Activated gamma-delta T cell treated with anti-CD3 and anti-CD28 coated beads, Interleukin-2, amount 50 U/mL, for 16 hours (primary cell): ENCODE results near the gene MET.
"Not testable (repeated sequence)": the region's sequence is repeated elsewhere in the genome, so short reads cannot be mapped to it uniquely, and the experiment has no call there.

ENCODE experiments used
- DNase-seq: peaks from one replicate; pipeline ENCODE4 v3.0.0-alpha.2; 2020; ENCODE audit warnings: low read depth

The MET gene

GRCh38 chr7:116728413-116728812, 56.4 kb downstream of the MET start:
- no peak for DNase-seq

DNA sequence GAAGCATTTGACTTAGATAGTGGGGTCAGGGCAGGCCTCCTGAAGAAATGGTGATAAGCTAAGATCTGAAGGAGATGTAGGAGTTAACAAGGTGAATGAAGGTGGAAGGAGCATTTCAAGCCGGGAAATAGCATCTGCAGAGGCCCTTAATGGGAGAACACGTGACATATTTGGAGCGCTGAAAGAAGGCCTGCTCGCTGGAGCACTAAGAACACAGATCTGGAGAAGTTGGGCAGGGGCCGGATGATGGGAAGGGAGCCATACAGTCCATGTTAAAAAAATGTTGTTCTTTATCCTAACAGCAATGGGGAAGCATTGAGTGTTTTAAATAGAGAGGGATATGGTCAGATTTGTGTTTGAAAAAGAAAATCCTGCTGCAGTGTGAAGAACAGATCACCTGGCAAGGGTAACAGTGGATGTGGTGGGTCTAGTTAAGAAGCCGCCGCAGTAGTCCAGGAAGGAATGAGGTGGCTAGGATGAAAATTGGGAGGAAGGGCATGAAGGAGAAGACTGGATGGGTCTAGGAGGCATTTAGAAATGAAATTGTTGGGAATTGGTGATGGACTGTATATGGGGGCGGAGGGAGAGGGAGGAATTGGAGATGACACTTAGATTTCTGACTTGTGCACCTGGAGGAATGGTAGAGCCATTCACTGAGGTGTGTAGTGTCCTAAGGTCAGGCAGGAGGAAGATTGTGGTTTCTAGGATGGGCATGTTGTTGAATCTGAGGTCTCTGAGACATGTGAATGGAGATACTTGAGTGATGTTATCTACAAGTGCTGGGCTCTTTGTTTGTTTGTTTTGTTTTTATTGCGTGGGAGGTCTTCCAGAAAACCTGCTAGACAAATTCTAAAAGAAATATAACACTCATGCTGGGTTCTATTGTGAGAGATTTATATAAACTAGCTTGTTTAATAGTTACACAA, 58.4 kb downstream of the MET start:
- DNase-seq, result no peak

GRCh38 chr7:116731023-116731395, 59.0 kb downstream of the MET start:
- no peak for DNase-seq

DNA sequence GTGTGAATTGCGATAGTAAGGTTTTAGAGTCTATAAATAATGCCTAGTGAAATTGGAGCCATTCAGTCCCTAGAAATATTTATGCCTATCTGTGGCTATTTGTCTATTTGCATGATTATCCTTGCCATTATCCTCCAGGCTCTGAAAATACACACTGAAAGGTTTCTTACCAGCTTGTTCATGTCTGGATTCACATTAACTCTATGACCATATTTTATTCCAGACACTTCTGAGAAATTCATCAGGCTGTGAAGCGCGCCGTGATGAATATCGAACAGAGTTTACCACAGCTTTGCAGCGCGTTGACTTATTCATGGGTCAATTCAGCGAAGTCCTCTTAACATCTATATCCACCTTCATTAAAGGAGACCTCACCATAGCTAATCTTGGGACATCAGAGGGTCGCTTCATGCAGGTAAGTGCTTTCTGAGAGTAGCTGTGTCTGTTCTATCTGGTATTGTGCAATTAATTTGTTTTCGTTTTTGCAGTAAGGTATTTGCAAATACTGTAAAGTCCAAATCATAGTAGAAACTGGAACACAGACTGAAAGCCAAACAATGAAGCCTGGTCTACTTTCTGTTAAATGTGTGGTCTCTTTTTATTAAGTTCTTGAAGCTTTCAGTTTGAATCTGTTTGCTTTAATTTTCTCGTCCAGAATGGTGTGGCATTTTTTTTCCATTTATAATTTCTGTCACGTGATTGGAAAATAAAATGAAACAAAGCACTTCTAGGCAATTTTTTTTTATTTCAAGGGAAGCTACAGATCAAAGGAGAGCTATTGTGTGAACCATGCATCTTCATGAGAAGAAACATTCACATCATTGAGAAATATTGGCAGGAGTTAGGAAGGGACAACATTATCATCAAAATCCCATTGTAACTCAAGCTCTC, 59.7 kb downstream of the MET start:
- no peak for DNase-seq

DNA sequence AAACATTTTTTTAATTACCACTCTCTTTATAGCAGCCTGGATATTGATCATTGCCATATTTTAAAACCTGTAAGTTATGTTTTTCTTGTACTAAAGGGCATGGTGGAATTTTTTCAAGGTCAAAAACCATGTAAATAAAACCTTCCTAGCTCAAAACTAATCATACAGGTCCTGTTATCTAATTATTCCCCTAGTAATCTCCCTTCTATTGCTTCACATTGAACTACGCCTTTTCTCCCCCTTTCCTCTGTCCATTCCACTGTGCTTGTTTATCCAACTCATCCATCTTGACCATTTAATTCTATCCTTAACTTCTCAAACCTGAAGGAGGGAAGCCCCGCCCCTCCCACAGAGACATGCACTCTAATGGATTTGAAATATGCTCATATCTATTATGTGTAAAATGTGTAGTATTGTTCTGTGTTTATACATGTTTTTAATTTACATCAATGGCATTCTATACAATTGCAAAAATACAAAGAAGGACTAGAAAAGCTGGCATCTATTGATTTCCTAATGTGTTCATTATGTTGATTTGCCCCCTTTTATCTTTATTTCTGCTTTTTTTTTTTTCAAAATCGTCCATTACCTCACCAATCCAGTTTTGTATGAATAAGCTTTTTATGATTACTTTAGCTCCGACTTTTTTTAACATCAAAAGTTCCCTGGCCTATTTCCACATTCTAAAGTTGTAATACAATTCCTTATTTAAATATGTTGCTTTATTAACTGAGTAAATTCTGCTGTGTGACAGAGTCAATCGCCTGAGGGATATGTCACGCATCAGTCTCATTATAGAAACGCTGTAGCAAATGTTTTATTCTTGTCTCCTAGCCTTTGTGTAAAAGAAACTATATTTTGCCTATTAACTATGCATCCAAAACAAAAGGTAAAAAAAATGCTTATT, 61.0 kb downstream of the MET start:
- DNase-seq, result no peak

DNA sequence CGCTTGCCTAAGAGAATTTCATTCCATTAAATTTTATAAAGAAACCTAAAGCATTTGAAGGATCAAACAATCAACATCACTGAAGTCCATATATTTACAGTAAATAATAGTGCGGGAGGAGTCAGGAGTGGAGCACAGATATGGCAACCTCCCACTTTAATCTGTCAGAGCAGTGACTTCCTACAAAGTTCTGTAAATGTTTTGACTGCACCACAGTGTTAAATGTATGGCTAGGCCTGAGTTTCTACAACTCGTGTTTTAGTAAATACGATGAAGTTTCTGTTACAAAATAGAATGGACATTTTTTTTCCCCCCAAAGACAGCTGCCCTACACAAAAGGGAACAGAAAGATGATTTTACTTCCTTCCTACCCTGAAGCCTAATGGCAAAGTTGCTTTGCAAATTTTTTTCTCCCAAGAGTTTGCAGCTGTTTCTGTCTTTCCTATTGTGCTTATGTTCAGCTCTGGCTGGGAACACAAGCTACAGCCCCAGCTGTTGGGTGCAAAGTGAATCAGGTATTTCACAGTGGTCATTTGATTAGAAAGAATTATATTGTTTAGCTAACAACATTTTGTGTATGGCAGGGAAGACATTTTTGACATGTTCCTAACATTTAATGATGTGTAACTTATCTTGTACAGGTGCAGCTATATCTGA, 62.1 kb downstream of the MET start:
- no peak for DNase-seq

- DNase-seq, result no peak
Observed at GRCh38 chr7:116734710-116735109, 62.7 kb downstream of the MET start.

- DNase-seq, result no peak
Observed at GRCh38 chr7:116736927-116737715, 65.1 kb downstream of the MET start.

DNA sequence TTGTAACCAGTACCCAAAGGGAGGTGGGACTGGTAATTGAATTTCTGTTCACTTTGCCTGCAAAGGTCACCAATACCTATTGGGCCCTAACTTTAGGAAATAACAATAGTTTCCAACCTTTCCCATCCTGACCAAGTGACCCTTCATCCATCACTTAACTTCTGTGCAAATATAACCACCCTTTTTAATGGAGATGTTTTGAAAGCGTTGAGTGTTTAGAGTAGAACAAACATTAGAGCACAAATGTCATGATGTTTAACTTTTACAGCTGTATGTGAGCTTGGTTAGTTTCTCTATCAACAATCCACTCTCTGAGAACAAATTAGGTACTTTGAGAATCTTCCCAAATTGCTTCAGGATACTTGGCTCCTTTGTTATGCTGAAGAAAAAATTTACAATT, 66.4 kb downstream of the MET start:
- no peak for DNase-seq

- DNase-seq, result no peak
Observed at GRCh38 chr7:116739307-116739706, 67.3 kb downstream of the MET start.

- DNase-seq, result no peak
Observed at GRCh38 chr7:116740231-116740630, 68.2 kb downstream of the MET start.

GRCh38 chr7:116740755-116741462, 68.9 kb downstream of the MET start:
- DNase-seq, result no peak

DNA sequence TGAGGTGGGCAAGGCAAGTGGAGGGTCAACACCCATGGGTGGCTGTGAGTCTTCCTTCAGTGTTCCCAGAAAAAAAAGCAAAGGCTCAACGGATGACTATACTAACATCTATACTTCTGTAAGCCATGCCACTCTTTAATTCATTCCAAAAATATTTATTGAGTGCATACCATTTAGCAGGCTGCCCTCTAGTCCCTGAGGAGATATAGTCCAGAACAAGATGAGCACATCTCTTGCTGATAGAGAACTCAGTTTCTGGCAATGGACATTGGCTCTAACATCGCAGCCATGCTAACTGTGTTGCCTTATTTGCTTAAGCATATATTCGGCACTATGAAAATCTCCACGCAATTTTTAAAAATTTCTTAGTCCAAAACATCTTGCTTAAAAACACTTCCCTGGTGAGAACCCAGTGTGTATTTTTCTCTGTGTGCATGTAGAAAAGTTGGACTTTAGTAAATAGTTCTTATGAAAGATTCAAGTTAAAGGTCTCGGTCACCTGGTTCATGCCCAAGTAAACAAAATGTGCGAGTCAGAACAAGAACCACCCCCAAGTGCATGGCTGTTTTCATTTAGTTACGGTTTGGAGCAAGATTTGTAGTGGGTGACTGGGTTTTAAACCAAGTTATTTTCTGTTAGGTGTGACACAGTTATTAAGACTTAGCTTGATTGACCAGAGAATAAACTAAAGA, 69.8 kb downstream of the MET start:
- no peak for DNase-seq

GRCh38 chr7:116742641-116743040, 70.6 kb downstream of the MET start:
- no peak for DNase-seq

- not testable (repeated sequence) for DNase-seq
Observed at GRCh38 chr7:116743835-116744234, 71.8 kb downstream of the MET start.

GRCh38 chr7:116746388-116746787, 74.4 kb downstream of the MET start:
- not testable (repeated sequence) for DNase-seq

DNA sequence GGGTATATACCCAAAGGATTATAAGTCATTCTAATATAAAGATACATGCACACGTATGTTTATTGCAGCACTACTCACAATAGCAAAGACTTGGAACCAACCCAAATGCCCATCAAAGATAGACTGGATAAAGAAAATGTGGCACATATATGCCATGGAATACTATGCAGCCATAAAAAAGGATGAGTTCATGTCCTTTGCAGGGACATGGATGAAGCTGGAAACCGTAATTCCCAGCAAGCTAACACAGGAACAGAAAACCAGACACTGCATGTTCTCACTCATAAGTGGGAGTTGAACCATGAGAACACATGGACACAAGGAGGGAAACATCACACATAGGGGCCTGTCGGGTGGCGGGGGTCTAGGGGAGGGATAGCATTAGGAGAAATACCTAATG, 79.1 kb downstream of the MET start:
- DNase-seq, result not testable (repeated sequence)

GRCh38 chr7:116752305-116753074, 80.5 kb downstream of the MET start:
- no peak for DNase-seq

GRCh38 chr7:116753130-116753529, 81.1 kb downstream of the MET start:
- DNase-seq, result no peak
